HEK293 (cell line): ENCODE data around the gene TOP3B.

Experiments
- GLI2 ChIP-seq: fragments of 450-650 bp; formaldehyde crosslinking; IDR thresholded peaks from 2 replicates; pipeline ENCODE4; 2017; ENCODE audit warnings: missing biosample characterization, missing genetic modification characterization, low read depth, borderline replicate concordance
- HOXC10 ChIP-seq: sonication (generic); formaldehyde crosslinking; IDR thresholded peaks from 2 replicates; pipeline ENCODE4 v1.8.1; 2023; ENCODE audit warnings: mild to moderate bottlenecking, missing genetic modification reagents
- MEIS1 ChIP-seq: sonication (generic); formaldehyde crosslinking; IDR thresholded peaks from 2 replicates; pipeline ENCODE4 v1.8.1; 2022; ENCODE audit warnings: missing genetic modification reagents, mild to moderate bottlenecking, borderline replicate concordance
- OSR2 ChIP-seq: fragments of 450-650 bp; formaldehyde crosslinking; IDR thresholded peaks from 2 replicates; pipeline ENCODE4 v1.5.1; 2016; ENCODE audit warnings: missing biosample characterization, missing genetic modification characterization
- PRDM1 ChIP-seq: fragments of 450-650 bp; formaldehyde crosslinking; IDR thresholded peaks from 2 replicates; pipeline ENCODE4; 2016; ENCODE audit warnings: missing biosample characterization, missing genetic modification characterization
- TCF7L2 ChIP-seq: IDR thresholded peaks from 2 replicates; pipeline ENCODE4 v1.6.1; 2011; ENCODE audit warnings: low read depth, mild to moderate bottlenecking, inconsistent platforms, low read length, moderate library complexity, borderline replicate concordance
- WT1 ChIP-seq: fragments of 450-650 bp; formaldehyde crosslinking; IDR thresholded peaks from 2 replicates; pipeline ENCODE4 v1.5.1; 2016; ENCODE audit warnings: missing biosample characterization, missing genetic modification characterization
- ZNF26 ChIP-seq: fragments of 450-650 bp; formaldehyde crosslinking; IDR thresholded peaks from 2 replicates; pipeline ENCODE4 v1.5.1; 2016; ENCODE audit warnings: missing biosample characterization, missing genetic modification characterization
- ZNF404 ChIP-seq: fragments of 450-650 bp; formaldehyde crosslinking; IDR thresholded peaks from 2 replicates; pipeline ENCODE4 v1.5.1; 2017; ENCODE audit warnings: missing biosample characterization, missing genetic modification characterization
- ZNF433 ChIP-seq: fragments of 450-650 bp; formaldehyde crosslinking; IDR thresholded peaks from 2 replicates; pipeline ENCODE4 v1.5.1; 2016; ENCODE audit warnings: missing biosample characterization, missing genetic modification characterization, low read depth
- ZNF560 ChIP-seq: fragments of 450-650 bp; formaldehyde crosslinking; IDR thresholded peaks from 2 replicates; pipeline ENCODE4 v1.5.1; 2017; ENCODE audit warnings: missing biosample characterization, missing genetic modification characterization, borderline replicate concordance
- ZNF621 ChIP-seq: fragments of 450-650 bp; formaldehyde crosslinking; IDR thresholded peaks from 2 replicates; pipeline ENCODE4 v1.5.1; 2017; ENCODE audit warnings: missing biosample characterization, missing genetic modification characterization
- ZNF623 ChIP-seq: fragments of 450-650 bp; formaldehyde crosslinking; IDR thresholded peaks from 2 replicates; pipeline ENCODE4 v1.5.1; 2016; ENCODE audit warnings: missing biosample characterization, missing genetic modification characterization
- ZNF626 ChIP-seq: fragments of 450-650 bp; sonication (Bioruptor Pico); formaldehyde crosslinking; IDR thresholded peaks from 2 replicates; pipeline ENCODE4 v1.5.1; 2018; ENCODE audit warnings: missing biosample characterization, missing genetic modification characterization, inconsistent platforms
- ZNF692 ChIP-seq: fragments of 450-650 bp; formaldehyde crosslinking; IDR thresholded peaks from 2 replicates; pipeline ENCODE4 v1.5.1; 2016; ENCODE audit warnings: missing biosample characterization, missing genetic modification characterization
- ZNF701 ChIP-seq: fragments of 450-650 bp; formaldehyde crosslinking; IDR thresholded peaks from 2 replicates; pipeline ENCODE4 v1.5.1; 2016; ENCODE audit warnings: missing biosample characterization, missing genetic modification characterization
- ZNF704 ChIP-seq: fragments of 450-650 bp; formaldehyde crosslinking; IDR thresholded peaks from 2 replicates; pipeline ENCODE4 v1.5.1; 2016; ENCODE audit warnings: missing biosample characterization, missing genetic modification characterization
- TF ChIP-seq, protein P1 (sequence below): fragments of 450-650 bp; formaldehyde crosslinking; IDR thresholded peaks from 2 replicates; pipeline ENCODE4 v1.5.1; 2016; ENCODE audit warnings: missing biosample characterization, missing genetic modification characterization
- TF ChIP-seq, protein P2 (sequence below): fragments of 450-650 bp; formaldehyde crosslinking; IDR thresholded peaks from 2 replicates; pipeline ENCODE4 v1.5.1; 2016; ENCODE audit warnings: missing biosample characterization, missing genetic modification characterization
- TF ChIP-seq, protein P3 (sequence below): fragments of 450-650 bp; formaldehyde crosslinking; optimal IDR thresholded peaks from 2 replicates; pipeline ENCODE3; 2016; ENCODE audit warnings: missing biosample characterization, mild to moderate bottlenecking, missing genetic modification characterization
- TF ChIP-seq, protein P4 (sequence below): fragments of 450-650 bp; formaldehyde crosslinking; IDR thresholded peaks from 2 replicates; pipeline ENCODE4 v1.5.1; 2016; ENCODE audit warnings: missing biosample characterization, missing genetic modification characterization, borderline replicate concordance

Gene TOP3B

GRCh38 chr22:21938071-21938822, 44.3 kb downstream of the TOP3B start (continued):
- TF ChIP-seq, protein P1, sequence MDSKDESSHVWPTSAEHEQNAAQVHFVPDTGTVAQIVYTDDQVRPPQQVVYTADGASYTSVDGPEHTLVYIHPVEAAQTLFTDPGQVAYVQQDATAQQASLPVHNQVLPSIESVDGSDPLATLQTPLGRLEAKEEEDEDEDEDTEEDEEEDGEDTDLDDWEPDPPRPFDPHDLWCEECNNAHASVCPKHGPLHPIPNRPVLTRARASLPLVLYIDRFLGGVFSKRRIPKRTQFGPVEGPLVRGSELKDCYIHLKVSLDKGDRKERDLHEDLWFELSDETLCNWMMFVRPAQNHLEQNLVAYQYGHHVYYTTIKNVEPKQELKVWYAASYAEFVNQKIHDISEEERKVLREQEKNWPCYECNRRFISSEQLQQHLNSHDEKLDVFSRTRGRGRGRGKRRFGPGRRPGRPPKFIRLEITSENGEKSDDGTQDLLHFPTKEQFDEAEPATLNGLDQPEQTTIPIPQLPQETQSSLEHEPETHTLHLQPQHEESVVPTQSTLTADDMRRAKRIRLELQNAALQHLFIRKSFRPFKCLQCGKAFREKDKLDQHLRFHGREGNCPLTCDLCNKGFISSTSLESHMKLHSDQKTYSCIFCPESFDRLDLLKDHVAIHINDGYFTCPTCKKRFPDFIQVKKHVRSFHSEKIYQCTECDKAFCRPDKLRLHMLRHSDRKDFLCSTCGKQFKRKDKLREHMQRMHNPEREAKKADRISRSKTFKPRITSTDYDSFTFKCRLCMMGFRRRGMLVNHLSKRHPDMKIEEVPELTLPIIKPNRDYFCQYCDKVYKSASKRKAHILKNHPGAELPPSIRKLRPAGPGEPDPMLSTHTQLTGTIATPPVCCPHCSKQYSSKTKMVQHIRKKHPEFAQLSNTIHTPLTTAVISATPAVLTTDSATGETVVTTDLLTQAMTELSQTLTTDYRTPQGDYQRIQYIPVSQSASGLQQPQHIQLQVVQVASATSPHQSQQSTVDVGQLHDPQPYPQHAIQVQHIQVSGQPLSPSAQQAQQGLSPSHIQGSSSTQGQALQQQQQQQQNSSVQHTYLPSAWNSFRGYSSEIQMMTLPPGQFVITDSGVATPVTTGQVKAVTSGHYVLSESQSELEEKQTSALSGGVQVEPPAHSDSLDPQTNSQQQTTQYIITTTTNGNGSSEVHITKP (tag by site-specific recombination) = peak; percentile 93
- no peak for TF ChIP-seq ZNF26
- TF ChIP-seq ZNF623 (tag by site-specific recombination) = no peak
- no peak for TF ChIP-seq MEIS1 (CRISPR knock-in tag)
- TF ChIP-seq PRDM1 (tag by site-specific recombination) = peak; percentile 98
- TF ChIP-seq ZNF560 (tag by site-specific recombination) = no peak
- no peak for TF ChIP-seq TCF7L2
- no peak for TF ChIP-seq ZNF433 (tag by site-specific recombination)
- TF ChIP-seq ZNF621 (tag by site-specific recombination) = no peak
- TF ChIP-seq ZNF404 (tag by site-specific recombination) = no peak
- no peak for TF ChIP-seq ZNF701
- peak; percentile 97 for TF ChIP-seq ZNF692 (tag by site-specific recombination)
- TF ChIP-seq, protein P2, sequence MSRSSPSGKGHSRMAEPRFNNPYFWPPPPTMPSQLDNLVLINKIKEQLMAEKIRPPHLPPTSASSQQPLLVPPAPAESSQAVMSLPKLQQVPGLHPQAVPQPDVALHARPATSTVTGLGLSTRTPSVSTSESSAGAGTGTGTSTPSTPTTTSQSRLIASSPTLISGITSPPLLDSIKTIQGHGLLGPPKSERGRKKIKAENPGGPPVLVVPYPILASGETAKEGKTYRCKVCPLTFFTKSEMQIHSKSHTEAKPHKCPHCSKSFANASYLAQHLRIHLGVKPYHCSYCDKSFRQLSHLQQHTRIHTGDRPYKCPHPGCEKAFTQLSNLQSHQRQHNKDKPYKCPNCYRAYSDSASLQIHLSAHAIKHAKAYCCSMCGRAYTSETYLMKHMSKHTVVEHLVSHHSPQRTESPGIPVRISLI (tag by site-specific recombination) = no peak
- TF ChIP-seq ZNF704 (tag by site-specific recombination) = no peak
- no peak for TF ChIP-seq ZNF626 (tag by site-specific recombination)
- no peak for TF ChIP-seq HOXC10 (CRISPR knock-in tag)
- TF ChIP-seq OSR2 (tag by site-specific recombination) = peak; percentile 71
- TF ChIP-seq WT1 (tag by site-specific recombination) = 0 out of 2 replicates have a peak, but pooled peaks have one; percentile 23
- TF ChIP-seq, protein P3, sequence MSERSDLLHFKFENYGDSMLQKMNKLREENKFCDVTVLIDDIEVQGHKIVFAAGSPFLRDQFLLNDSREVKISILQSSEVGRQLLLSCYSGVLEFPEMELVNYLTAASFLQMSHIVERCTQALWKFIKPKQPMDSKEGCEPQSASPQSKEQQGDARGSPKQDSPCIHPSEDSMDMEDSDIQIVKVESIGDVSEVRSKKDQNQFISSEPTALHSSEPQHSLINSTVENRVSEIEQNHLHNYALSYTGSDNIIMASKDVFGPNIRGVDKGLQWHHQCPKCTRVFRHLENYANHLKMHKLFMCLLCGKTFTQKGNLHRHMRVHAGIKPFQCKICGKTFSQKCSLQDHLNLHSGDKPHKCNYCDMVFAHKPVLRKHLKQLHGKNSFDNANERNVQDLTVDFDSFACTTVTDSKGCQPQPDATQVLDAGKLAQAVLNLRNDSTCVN = peak; percentile 78
- TF ChIP-seq, protein P4, sequence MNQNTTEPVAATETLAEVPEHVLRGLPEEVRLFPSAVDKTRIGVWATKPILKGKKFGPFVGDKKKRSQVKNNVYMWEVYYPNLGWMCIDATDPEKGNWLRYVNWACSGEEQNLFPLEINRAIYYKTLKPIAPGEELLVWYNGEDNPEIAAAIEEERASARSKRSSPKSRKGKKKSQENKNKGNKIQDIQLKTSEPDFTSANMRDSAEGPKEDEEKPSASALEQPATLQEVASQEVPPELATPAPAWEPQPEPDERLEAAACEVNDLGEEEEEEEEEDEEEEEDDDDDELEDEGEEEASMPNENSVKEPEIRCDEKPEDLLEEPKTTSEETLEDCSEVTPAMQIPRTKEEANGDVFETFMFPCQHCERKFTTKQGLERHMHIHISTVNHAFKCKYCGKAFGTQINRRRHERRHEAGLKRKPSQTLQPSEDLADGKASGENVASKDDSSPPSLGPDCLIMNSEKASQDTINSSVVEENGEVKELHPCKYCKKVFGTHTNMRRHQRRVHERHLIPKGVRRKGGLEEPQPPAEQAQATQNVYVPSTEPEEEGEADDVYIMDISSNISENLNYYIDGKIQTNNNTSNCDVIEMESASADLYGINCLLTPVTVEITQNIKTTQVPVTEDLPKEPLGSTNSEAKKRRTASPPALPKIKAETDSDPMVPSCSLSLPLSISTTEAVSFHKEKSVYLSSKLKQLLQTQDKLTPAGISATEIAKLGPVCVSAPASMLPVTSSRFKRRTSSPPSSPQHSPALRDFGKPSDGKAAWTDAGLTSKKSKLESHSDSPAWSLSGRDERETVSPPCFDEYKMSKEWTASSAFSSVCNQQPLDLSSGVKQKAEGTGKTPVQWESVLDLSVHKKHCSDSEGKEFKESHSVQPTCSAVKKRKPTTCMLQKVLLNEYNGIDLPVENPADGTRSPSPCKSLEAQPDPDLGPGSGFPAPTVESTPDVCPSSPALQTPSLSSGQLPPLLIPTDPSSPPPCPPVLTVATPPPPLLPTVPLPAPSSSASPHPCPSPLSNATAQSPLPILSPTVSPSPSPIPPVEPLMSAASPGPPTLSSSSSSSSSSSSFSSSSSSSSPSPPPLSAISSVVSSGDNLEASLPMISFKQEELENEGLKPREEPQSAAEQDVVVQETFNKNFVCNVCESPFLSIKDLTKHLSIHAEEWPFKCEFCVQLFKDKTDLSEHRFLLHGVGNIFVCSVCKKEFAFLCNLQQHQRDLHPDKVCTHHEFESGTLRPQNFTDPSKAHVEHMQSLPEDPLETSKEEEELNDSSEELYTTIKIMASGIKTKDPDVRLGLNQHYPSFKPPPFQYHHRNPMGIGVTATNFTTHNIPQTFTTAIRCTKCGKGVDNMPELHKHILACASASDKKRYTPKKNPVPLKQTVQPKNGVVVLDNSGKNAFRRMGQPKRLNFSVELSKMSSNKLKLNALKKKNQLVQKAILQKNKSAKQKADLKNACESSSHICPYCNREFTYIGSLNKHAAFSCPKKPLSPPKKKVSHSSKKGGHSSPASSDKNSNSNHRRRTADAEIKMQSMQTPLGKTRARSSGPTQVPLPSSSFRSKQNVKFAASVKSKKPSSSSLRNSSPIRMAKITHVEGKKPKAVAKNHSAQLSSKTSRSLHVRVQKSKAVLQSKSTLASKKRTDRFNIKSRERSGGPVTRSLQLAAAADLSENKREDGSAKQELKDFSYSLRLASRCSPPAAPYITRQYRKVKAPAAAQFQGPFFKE = peak; percentile 40; the same call in 1 of the 2 replicates
- no peak for TF ChIP-seq GLI2 (tag by site-specific recombination)
